ENCODE data around the gene TMEM89.

DNA sequence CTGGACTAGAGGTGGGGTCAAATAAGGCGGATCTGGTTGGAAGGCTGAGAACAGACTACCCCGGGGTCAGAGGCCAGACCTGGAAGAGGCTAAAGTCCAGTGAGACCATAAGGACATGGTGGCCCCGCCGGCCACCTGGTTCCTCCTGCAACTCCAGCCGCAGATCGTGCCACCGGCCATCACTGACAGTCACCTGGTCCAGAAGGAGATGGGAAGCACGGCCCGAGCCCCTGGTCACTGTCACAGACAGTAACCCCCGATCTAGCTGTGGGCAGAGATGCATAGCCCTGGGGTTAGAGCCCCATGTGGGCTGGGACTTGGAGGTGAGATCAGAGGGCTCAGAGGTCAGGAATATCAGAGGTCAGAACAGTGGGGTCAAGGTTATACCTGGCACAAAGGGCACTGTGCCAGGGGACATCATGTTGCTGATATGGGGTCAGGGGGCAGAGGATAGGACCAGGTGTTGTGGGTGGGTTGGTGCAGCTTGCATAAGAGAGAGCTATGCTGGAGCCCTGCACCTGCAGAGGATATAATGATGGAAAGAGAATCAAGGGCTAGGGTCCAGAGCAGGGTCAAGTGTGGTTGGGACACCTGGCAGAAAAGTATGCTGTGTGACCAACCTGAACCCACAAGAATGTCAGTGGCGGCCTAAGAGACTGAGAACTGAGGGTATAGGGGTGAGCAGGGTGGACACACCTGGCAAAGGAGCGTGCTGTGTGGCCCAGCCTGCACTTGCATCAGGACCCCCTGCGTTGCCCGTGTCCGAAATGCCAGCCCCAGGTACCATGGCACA is 31.6 kb upstream of the TMEM89 start:
- no peak for TF ChIP-seq TAF1 (IDR thresholded peaks at IDR 0.05; ENCODE audit: borderline replicate concordance, low read depth, low read length)
- no peak for TF ChIP-seq POLR2A (IDR thresholded peaks at IDR 0.05; ENCODE audit: low read depth, low read length)
- no peak for TF ChIP-seq POLR2AphosphoS5 (IDR thresholded peaks at IDR 0.05; ENCODE audit: low read depth, low read length)

Data from GM12892 (cell line).